K562 (cell line): ENCODE data around the gene PTCH1. TPM values are rescaled to one million over a fixed set of nuclear protein-coding genes. Genes with fewer than 3 reads are reported as not detected.

Experiments
- ARID1B ChIP-seq: fragments of 450-650 bp; IDR thresholded peaks from 2 replicates; pipeline ENCODE4 v1.6.1; 2016; ENCODE audit warnings: antibody characterized with exemption, mild to moderate bottlenecking, inconsistent platforms
- FOSL1 ChIP-seq: fragments of 200-800 bp; sonication (Bioruptor generic); conservative IDR thresholded peaks from 2 replicates; pipeline ENCODE4 v1.6.1; 2016; ENCODE audit warnings: missing genetic modification characterization, missing compliant biosample characterization
- HIVEP1 ChIP-seq: fragments of 250-450 bp; sonication (Bioruptor Pico); IDR thresholded peaks from 2 replicates; pipeline ENCODE4 v1.4.0; 2020; ENCODE audit warnings: mild to moderate bottlenecking
- IFI16 ChIP-seq: fragments of 250-450 bp; sonication (Bioruptor Pico); IDR thresholded peaks from 2 replicates; pipeline ENCODE4 v2.1.2; 2022; ENCODE audit warnings: mild to moderate bottlenecking, inconsistent platforms
- KLF10 ChIP-seq: fragments of 250-450 bp; sonication (Bioruptor Pico); IDR thresholded peaks from 2 replicates; pipeline ENCODE4 v1.6.1; 2021; ENCODE audit warnings: matching md5 sums
- MAFG ChIP-seq: fragments of 450-650 bp; conservative IDR thresholded peaks from 2 replicates; pipeline ENCODE4 v1.6.1; 2016; ENCODE audit warnings: missing genetic modification characterization, missing compliant biosample characterization
- NFE2 ChIP-seq: IDR thresholded peaks from 2 replicates; pipeline ENCODE4 v1.6.1; 2014; ENCODE audit warnings: antibody characterized with exemption, low read depth
- TAF9B ChIP-seq: fragments of 450-650 bp; IDR thresholded peaks from 2 replicates; pipeline ENCODE4 v1.6.1; 2018; ENCODE audit warnings: mild to moderate bottlenecking; ENCODE audit not compliant: partially characterized antibody
- XRCC4 ChIP-seq: IDR thresholded peaks from one replicate; pipeline ENCODE4 v1.6.1; 2011; ENCODE audit not compliant: insufficient read depth, insufficient read length; ENCODE audit errors: extremely low read depth
- ZFP1 ChIP-seq: fragments of 450-650 bp; formaldehyde crosslinking; IDR thresholded peaks from 2 replicates; pipeline ENCODE4 v1.4.0; 2020; ENCODE audit warnings: mild to moderate bottlenecking, mixed read lengths
- ZNF133 ChIP-seq: fragments of 250-450 bp; sonication (Bioruptor Pico); IDR thresholded peaks from 2 replicates; pipeline ENCODE4 v1.4.0; 2020; ENCODE audit warnings: mild to moderate bottlenecking
- ZNF263 ChIP-seq: sonication (generic); formaldehyde crosslinking; IDR thresholded peaks from 2 replicates; pipeline ENCODE4 v1.8.0; 2022; ENCODE audit warnings: mild to moderate bottlenecking, missing genetic modification reagents, borderline replicate concordance
- polyA plus RNA-seq, 8 experiments: library from polyadenylated mRNA; depleted of rRNA in 4 of 8; stranded (reverse) in 5 of 8; unstranded in 3 of 8; fragments of >200 nt; fragmentation: Nextera tagmentation in 2 of 8; fragmentation: Illumina TruSeq in 1 of 8; extraction: Ambion mirVana in 2 of 8; extraction: Trizol in 1 of 8; gene quantifications; 2 replicates each; pipeline versions ENCODE4 v1.2.1 to v1.2.3, GENCODE V29; 2011 to 2014; ENCODE audit warnings: inconsistent platforms in 1 of 8, missing spikeins in 1 of 8
- total RNA-seq, 7 experiments: library from RNA; depleted of rRNA in 6 of 7; stranded (reverse); fragments of >200 nt in 6 of 7; fragmentation: Illumina TruSeq in 2 of 7; extraction: Trizol in 2 of 7; gene quantifications; 2 replicates each; pipeline versions ENCODE4 v1.2.1 to v1.2.3, GENCODE V29; 2011 to 2021; ENCODE audit warnings: low replicate concordance in 1 of 7
- TF ChIP-seq, protein P1 (sequence below): fragments of 450-650 bp; IDR thresholded peaks from 2 replicates; pipeline ENCODE4 v1.6.1; 2016; ENCODE audit warnings: missing biosample characterization, missing genetic modification characterization
- TF ChIP-seq, protein P2 (sequence below): fragments of 250-450 bp; sonication (Bioruptor Pico); IDR thresholded peaks from 2 replicates; pipeline ENCODE4 v1.9.0; 2021; ENCODE audit warnings: mild to moderate bottlenecking
- TF ChIP-seq, protein P3 (sequence below), 2 experiments: fragments of 450-650 bp in 1 of 2; sonication (generic) in 1 of 2; formaldehyde crosslinking in 1 of 2; IDR thresholded peaks; 2 replicates each; pipeline versions ENCODE4 v1.7.1 to v1.9.0; 2016 to 2022; ENCODE audit warnings: inconsistent platforms in 1 of 2, mild to moderate bottlenecking in 1 of 2, missing genetic modification reagents in 1 of 2

Gene PTCH1
- total and polyA plus RNA-seq, 9 of the 15 experiments (the other 6 are each of a cell fraction or from before 2014, with no cell fraction given) = 0.70 to 9.9 (median 3.8) TPM

DNA sequence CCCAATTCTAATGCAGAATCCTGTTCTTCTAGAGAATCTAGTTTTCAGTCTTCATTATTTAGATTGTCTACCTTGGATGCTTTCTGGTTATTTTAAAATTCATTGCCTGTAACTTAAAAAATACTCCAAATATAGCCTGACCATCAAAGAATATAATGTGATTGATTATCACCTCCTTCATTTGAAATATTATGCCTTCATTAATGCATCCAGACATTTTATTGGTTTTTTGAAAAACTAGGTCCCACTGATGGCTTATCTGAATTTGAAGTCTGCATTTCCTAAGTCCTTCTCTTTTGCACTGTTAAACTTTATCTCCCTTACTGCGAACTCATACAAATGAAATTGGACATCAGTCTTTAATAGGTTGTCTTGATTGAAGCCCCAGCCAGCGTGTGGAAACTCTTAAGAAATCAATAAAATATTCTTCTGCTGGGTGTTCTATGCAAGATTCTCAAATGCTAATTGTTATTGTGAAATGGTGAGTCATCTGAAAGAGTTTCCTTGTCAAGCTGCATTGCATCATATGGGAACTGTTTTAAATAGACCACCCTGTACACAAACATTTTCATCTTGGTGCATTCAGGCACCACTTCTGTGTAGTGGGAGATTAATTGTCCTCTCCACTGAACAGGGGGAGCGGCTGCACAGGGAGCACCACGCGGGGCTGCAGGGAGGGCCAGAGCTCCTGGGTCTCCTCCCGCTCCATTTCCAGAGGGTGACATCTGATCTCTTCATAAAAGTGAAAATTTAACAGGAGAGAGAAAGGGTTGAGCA is 106.9 kb downstream of the PTCH1 start (continued):
- TF ChIP-seq, protein P1, sequence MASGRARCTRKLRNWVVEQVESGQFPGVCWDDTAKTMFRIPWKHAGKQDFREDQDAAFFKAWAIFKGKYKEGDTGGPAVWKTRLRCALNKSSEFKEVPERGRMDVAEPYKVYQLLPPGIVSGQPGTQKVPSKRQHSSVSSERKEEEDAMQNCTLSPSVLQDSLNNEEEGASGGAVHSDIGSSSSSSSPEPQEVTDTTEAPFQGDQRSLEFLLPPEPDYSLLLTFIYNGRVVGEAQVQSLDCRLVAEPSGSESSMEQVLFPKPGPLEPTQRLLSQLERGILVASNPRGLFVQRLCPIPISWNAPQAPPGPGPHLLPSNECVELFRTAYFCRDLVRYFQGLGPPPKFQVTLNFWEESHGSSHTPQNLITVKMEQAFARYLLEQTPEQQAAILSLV = peak; percentile 39; the same call in 1 of the 2 replicates
- TF ChIP-seq, protein P2, sequence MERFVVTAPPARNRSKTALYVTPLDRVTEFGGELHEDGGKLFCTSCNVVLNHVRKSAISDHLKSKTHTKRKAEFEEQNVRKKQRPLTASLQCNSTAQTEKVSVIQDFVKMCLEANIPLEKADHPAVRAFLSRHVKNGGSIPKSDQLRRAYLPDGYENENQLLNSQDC (CRISPR knock-in tag) = no peak
- TF ChIP-seq ARID1B (peak; percentile 62), FOSL1 (peak; percentile 76), ZNF133 (CRISPR knock-in tag) (no peak), TAF9B (no peak), XRCC4 (no peak), ZNF263 (CRISPR knock-in tag) (peak; percentile 68), ZFP1 (CRISPR knock-in tag) (no peak), NFE2 (0 out of 2 replicates have a peak, but pooled peaks have one; percentile 35), HIVEP1 (CRISPR knock-in tag) (no peak), MAFG (tag) (no peak), KLF10 (no peak), IFI16 (CRISPR knock-in tag) (no peak)
- TF ChIP-seq, protein P3, sequence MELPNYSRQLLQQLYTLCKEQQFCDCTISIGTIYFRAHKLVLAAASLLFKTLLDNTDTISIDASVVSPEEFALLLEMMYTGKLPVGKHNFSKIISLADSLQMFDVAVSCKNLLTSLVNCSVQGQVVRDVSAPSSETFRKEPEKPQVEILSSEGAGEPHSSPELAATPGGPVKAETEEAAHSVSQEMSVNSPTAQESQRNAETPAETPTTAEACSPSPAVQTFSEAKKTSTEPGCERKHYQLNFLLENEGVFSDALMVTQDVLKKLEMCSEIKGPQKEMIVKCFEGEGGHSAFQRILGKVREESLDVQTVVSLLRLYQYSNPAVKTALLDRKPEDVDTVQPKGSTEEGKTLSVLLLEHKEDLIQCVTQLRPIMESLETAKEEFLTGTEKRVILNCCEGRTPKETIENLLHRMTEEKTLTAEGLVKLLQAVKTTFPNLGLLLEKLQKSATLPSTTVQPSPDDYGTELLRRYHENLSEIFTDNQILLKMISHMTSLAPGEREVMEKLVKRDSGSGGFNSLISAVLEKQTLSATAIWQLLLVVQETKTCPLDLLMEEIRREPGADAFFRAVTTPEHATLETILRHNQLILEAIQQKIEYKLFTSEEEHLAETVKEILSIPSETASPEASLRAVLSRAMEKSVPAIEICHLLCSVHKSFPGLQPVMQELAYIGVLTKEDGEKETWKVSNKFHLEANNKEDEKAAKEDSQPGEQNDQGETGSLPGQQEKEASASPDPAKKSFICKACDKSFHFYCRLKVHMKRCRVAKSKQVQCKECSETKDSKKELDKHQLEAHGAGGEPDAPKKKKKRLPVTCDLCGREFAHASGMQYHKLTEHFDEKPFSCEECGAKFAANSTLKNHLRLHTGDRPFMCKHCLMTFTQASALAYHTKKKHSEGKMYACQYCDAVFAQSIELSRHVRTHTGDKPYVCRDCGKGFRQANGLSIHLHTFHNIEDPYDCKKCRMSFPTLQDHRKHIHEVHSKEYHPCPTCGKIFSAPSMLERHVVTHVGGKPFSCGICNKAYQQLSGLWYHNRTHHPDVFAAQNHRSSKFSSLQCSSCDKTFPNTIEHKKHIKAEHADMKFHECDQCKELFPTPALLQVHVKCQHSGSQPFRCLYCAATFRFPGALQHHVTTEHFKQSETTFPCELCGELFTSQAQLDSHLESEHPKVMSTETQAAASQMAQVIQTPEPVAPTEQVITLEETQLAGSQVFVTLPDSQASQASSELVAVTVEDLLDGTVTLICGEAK (IDR thresholded peaks at IDR 0.05) = no peak
- TF ChIP-seq, protein P3 (CRISPR knock-in tag; IDR thresholded peaks at IDR 0.05) = no peak
